Kidney epithelial cell (primary cell): Measurements from ENCODE around the gene HMX2. TPM values are rescaled to one million over a fixed set of nuclear protein-coding genes. Genes with fewer than 3 reads are reported as not detected.
"Not testable (repeated sequence)": the region's sequence is repeated elsewhere in the genome, so short reads cannot be mapped to it uniquely, and the experiment has no call there.

Experiments used
- DNase-seq: peaks from one replicate; pipeline ENCODE4 v3.0.0-alpha.2; 2010; ENCODE audit warnings: low read depth
- H3K27me3 ChIP-seq: 2 replicates; pipeline ENCODE4 v1.6.0; 2011; ENCODE audit warnings: low read length; ENCODE audit not compliant: control insufficient read depth, insufficient read depth
- H3K36me3 ChIP-seq: 2 replicates; pipeline ENCODE4 v1.5.1; 2011; ENCODE audit warnings: low read length; ENCODE audit not compliant: control insufficient read depth, insufficient read depth
- H3K4me3 ChIP-seq: 2 replicates; pipeline ENCODE4 v1.5.1; 2011; ENCODE audit warnings: low read depth, mild to moderate bottlenecking, control low read depth, low read length
- CTCF ChIP-seq: IDR thresholded peaks from 2 replicates; pipeline ENCODE4 v1.5.1; 2011; ENCODE audit warnings: mild to moderate bottlenecking, moderate library complexity, low read length, control low read depth, inconsistent platforms; ENCODE audit not compliant: insufficient read depth, poor library complexity, severe bottlenecking
- total RNA-seq: library from RNA; depleted of rRNA; stranded (reverse); fragments of >200 nt; gene quantifications from 2 replicates; pipeline ENCODE4 v1.2.3, GENCODE V29; 2015

Gene HMX2
- total RNA-seq, 1 donor from 2014 or later = not detected

DNA sequence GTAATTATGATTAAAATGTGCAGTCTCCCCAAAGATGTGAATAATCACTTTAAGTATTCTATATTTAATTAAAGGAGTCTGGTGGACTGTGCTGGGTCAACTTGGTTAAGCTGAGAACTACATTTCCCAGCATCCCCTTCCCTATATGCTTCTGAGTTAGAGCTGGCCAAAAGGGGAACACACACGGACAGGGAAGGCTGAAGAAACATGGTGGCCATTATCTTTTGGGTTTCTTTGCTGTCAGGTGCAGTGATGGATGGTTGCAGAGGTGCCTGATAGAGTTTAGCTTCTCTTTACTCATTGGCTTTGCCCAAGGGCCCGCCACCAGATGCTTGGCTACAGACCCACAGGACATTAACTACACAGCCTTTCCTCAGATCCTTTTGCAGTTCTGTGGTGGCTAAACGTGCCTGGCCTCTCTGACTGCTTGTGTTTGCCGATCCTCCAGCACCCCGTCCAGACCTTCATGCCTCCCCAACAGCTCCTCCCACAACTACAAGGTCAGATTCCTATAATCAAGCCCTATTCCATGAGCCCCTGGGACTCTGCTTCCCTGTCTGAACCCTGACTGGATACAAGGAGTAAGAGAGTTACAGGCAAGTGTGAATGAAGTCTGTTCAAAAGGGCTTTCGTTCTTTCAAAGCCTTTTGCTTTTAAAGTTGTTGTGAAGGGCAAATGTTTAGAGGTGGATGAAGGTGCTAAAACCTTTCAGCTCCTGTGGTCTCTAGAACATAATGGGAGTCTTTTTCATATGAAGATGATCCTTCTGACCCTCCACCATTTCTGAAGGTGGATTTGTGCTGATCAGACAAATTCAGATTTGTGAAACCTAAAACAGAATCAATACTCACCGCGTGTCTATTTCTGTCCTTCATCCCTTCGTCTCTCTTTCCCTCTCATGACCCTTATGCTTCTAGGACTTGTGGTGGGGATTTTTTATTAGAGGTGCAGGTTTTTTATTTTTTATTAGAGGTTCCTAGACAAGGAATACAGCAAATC is 27.8 kb downstream of the HMX2 start:
- DNase-seq = no peak
- Histone ChIP-seq H3K27me3 (no peaks in the 10 kb centered on the region), H3K36me3 (no peaks in the 10 kb centered on the region), H3K4me3 (no peak overlapping the region)
- TF ChIP-seq CTCF = no peak

DNA sequence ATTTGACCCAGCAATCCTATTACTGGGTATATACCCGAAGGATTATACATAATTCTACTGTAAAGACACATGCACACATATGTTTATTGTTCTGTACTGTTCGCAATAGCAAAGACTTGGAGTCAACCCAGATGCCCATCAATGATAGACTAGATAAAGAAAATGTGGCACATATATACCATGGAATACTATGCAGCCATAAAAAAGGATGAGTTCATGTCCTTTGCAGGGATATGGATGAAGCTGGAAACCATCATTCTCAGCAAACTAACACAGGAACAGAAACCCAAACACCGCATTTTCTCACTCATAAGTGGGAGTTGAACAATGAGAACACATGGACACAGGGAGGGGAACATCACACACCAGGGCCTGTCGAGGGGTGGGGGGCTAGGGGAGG is 30.5 kb downstream of the HMX2 start:
- not testable (repeated sequence) for DNase-seq, H3K4me3 ChIP-seq, H3K27me3 ChIP-seq, H3K36me3 ChIP-seq

DNA sequence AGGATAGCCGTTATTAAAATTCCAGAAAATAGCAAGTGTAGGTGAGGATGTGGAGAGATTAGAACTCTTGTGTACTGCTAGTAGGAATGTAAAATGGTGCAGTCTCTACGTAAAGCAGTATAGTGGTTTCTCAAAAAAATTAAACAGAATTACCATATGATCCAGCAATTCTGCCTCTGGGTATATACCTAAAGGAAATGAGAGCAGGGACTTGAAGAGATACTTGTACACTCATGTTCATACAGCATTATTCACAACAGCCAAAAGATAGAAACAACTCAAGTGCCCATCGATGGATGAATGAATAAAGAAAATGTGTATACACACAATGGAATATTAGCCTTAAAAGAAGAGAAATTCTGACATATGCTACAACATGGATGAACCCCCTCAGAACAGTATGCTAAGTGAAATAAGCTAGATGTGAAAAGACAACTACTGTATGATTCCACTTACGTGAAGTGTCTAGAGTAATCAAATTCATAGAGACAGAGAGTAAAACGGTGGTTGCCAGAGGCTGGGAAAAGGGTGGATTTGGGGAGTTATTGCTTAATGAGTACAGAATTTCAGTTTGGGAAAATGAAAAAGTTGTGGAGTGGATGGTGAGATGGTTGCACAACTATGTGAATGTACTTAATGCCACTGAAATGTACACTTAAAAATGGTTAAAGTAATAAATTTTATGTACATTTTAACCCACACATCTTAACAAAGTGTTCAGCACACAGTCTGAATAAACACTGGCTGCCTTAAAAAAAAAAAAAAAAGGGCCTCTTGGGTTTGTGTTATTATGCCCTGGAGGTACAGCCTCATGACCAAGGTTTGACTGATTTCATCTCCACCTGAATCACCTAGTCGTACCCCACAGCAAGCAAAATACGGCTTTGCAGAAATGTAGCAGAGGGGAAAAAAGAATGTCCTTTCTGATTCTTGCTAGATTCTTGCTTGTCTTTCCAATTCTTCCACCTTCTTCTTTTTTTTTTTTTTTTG is 32.5 kb downstream of the HMX2 start:
- Histone ChIP-seq H3K27me3 (no peaks in the 10 kb centered on the region), H3K4me3 (no peak overlapping the region), H3K36me3 (no peaks in the 10 kb centered on the region)
- TF ChIP-seq CTCF = no peak
- no peak for DNase-seq

GRCh38 chr10:123183724-123184123 is 35.8 kb downstream of the HMX2 start:
- TF ChIP-seq CTCF = no peak
- no peak for DNase-seq
- no peak overlapping the region for H3K4me3 ChIP-seq
- no peaks in the 10 kb centered on the region for H3K27me3 ChIP-seq
- no peaks in the 10 kb centered on the region for H3K36me3 ChIP-seq

DNA sequence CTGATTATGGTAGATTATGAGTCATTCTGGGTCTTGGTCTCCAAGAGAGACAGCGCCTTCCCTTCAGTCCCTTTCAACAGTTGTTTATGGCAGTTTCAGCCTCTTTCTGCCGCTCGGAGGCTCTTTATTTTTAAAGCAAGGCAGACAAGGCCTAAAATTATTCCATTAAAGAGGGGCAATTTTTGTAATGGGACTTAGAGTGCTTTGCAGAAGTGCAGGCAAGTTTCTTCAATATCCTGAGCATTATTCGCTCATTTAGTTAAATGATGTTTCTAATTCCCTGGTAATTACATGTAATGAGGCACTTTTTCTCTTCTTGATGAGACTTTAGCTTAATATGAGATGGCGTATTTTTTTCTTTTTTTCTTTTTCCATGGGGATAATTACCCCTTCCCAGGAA is 39.8 kb downstream of the HMX2 start:
- DNase-seq = no peak
- H3K27me3 ChIP-seq = no peaks in the 10 kb centered on the region
- H3K4me3 ChIP-seq = no peak overlapping the region
- no peak for TF ChIP-seq CTCF
- H3K36me3 ChIP-seq = no peaks in the 10 kb centered on the region

DNA sequence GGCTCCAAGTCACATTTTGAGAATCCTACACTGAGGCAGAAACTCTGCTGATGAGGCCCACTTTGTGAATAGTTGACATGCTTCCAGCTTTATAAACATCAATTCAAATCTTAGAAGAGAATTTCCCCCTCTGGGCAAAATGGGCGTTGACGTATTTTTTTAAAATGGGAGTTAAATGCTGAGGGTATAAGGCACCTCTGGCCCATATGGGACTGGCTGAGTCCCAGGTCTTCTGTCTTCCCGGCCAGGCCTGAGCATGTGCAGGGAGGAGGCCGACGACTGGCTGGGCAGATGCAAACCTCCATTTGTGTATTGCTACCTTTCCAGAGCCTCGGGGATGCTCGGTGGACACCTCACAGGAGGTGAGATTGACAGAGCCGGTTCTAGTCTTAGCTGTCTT is 44.0 kb downstream of the HMX2 start:
- H3K36me3 ChIP-seq = no peaks in the 10 kb centered on the region
- H3K27me3 ChIP-seq = no peaks in the 10 kb centered on the region
- TF ChIP-seq CTCF = no peak
- no peak overlapping the region for H3K4me3 ChIP-seq
- no peak for DNase-seq
